ENCODE measurements around the gene ZNF785. TPM values are rescaled to one million over a fixed set of nuclear protein-coding genes. Genes with fewer than 3 reads are reported as not detected.

The ZNF785 gene
- total and polyA plus RNA-seq, 3 donors from 2014 or later = 5.9 to 17.1 (median 14.8) TPM

GRCh38 chr16:30623536-30624283, 38.2 kb upstream of the ZNF785 start:
- H3K27me3 ChIP-seq = no peaks in the 10 kb centered on the region
- DNase-seq = no peak
- TF ChIP-seq CTCF (IDR thresholded peaks at IDR 0.05) = no peak
- TF ChIP-seq POLR2A (IDR thresholded peaks at IDR 0.05) = no peak
- no peaks in the 10 kb centered on the region for H3K36me3 ChIP-seq (ENCODE audit: low read depth, missing control alignments)
- intact Hi-C loops (cut with DNase I; ENCODE audit: low total_unique reads) = no loop called here
- H3K4me3 ChIP-seq = no peak overlapping the region
- H3K4me1 ChIP-seq = no peaks in the 10 kb centered on the region
- no peak overlapping the region for H3K27ac ChIP-seq
- no peaks in the 10 kb centered on the region for H3K9me3 ChIP-seq
- 76 to 79% methylated on average over 11 of the region's 11 CpGs for WGBS, 2 donors

GRCh38 chr16:30622455-30623032, 37.0 kb upstream of the ZNF785 start:
- intact Hi-C loops (cut with DNase I; ENCODE audit: low total_unique reads) = no loop called here
- WGBS, 2 donors = 67 to 68% methylated on average over 9 to 10 of the region's 10 CpGs
- TF ChIP-seq POLR2A (IDR thresholded peaks at IDR 0.05) (no peak), CTCF (IDR thresholded peaks at IDR 0.05) (no peak)

GRCh38 chr16:30621765-30622164, 36.3 kb upstream of the ZNF785 start:
- no peaks in the 10 kb centered on the region for H3K4me1 ChIP-seq
- no peak overlapping the region for H3K27ac ChIP-seq
- no peaks in the 10 kb centered on the region for H3K27me3 ChIP-seq
- H3K4me3 ChIP-seq = no peak overlapping the region
- intact Hi-C loops (cut with DNase I; ENCODE audit: low total_unique reads) = no loop called here
- DNase-seq = no peak
- H3K36me3 ChIP-seq (ENCODE audit: low read depth, missing control alignments) = no peaks in the 10 kb centered on the region
- no peak for TF ChIP-seq CTCF (IDR thresholded peaks at IDR 0.05)
- WGBS, 2 donors = 77 to 86% methylated on average over 5 of the region's 5 CpGs
- H3K9me3 ChIP-seq = no peaks in the 10 kb centered on the region

More at GRCh38 chr16:30622455-30623032, 37.0 kb upstream of the ZNF785 start:
- Histone ChIP-seq H3K4me3 (no peak overlapping the region), H3K27me3 (no peaks in the 10 kb centered on the region), H3K9me3 (no peaks in the 10 kb centered on the region), H3K36me3 (ENCODE audit: low read depth, missing control alignments) (no peaks in the 10 kb centered on the region), H3K27ac (no peak overlapping the region), H3K4me1 (no peaks in the 10 kb centered on the region)
- DNase-seq = no peak

- Histone ChIP-seq H3K9me3 (no peaks in the 10 kb centered on the region), H3K4me1 (no peaks in the 10 kb centered on the region), H3K27me3 (no peaks in the 10 kb centered on the region), H3K27ac (no peak overlapping the region), H3K4me3 (no peak overlapping the region), H3K36me3 (ENCODE audit: low read depth, missing control alignments) (no peaks in the 10 kb centered on the region)
- no peak for DNase-seq
- intact Hi-C loops (cut with DNase I; ENCODE audit: low total_unique reads) = no loop called here
- TF ChIP-seq CTCF (IDR thresholded peaks at IDR 0.05) (no peak), POLR2A (IDR thresholded peaks at IDR 0.05) (no peak)
- 53 to 62% methylated on average over 3 of the region's 3 CpGs for WGBS, 2 donors
Measured at GRCh38 chr16:30620169-30620568, 34.7 kb upstream of the ZNF785 start.

GRCh38 chr16:30619638-30620037, 34.1 kb upstream of the ZNF785 start:
- intact Hi-C loops (cut with DNase I; ENCODE audit: low total_unique reads) = no loop called here
- Histone ChIP-seq H3K27me3 (no peaks in the 10 kb centered on the region), H3K4me3 (no peak overlapping the region), H3K27ac (no peak overlapping the region), H3K9me3 (no peaks in the 10 kb centered on the region), H3K36me3 (ENCODE audit: low read depth, missing control alignments) (no peaks in the 10 kb centered on the region), H3K4me1 (no peaks in the 10 kb centered on the region)
- TF ChIP-seq CTCF (IDR thresholded peaks at IDR 0.05) (no peak), POLR2A (IDR thresholded peaks at IDR 0.05) (no peak)
- no peak for DNase-seq
- 91 to 93% methylated on average over 5 of the region's 5 CpGs for WGBS, 2 donors
